Right lung (tissue), 10 donors: ENCODE results near the gene OR10G2. TPM values are rescaled to one million over a fixed set of nuclear protein-coding genes. Genes with fewer than 3 reads are reported as not detected.
"Not testable (repeated sequence)": the region's sequence is repeated elsewhere in the genome, so short reads cannot be mapped to it uniquely, and the experiment has no call there.

Source experiments
- DNase-seq, 2 donors: peaks; one replicate each; pipeline ENCODE4 v3.0.0-alpha.2; 2013
- long read RNA-seq, 8 donors: transcript quantifications; one replicate each; lab custom pipeline, GENCODE V29; 2026
- polyA plus RNA-seq, 5 donors: library from polyadenylated mRNA; unstranded; fragments of 120-200 nt; gene quantifications; one replicate each; pipeline versions ENCODE4 v1.2.1 to v1.2.3, GENCODE V29; 2013; ENCODE audit warnings: inconsistent platforms in 1 of 5, low replicate concordance in 1 of 5; ENCODE audit not compliant: insufficient read length in 5 of 5, insufficient read depth in 1 of 5

Gene OR10G2
- not detected for polyA plus RNA-seq
- long read RNA-seq, donor 1: 0 reads
- long read RNA-seq, donor 2: 0 reads
- long read RNA-seq, donor 3: 0 reads
- long read RNA-seq, donor 4: 0 reads
- long read RNA-seq, donor 5: 0 reads
- long read RNA-seq, donor 6: 0 reads
- long read RNA-seq, donor 7: 0 reads
- long read RNA-seq, donor 8: 0 reads

DNA sequence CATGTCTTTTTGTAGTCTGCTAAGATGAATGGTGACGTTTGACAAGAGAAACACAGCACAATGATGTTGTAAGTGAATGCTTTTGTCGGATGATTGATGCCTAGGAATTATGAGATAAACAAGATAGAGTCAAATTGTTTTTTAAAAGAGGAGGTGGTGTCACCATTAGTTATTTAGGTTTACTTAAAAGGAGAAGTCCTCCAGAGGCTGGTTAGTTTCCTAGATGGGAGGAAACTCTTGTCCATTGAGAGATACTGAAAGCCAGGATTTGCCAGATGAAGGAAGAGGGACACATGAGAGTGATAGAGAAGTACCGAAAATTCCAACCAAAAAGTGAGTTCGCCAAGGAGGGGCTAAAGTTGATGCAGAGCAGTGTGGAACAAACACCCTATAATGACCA, at the start of gene OR10G2:
OR10G2 (minus strand) TSS at position 101 of the 400 bp plus-strand sequence; CDS start at position 3, 98 bp downstream.
- DNase-seq: no peak

DNA sequence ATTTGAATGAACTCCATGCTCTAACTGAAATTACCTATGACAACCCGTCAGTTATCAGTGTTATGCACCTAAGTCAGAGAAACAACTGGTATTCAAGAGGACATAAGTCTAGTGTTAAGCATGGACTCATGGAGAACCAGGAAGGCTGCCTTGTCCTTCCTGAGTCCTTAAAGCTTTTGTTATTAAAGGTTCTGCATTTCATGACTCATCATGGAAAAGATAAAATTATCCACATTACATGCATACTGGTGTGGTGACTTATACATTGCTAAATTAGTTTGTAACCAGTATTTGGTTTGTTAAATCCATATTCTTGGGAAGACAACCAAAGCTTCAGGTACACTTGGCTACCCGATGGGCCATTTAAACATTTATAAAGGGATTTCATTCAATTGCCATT, 45.3 kb upstream of the OR10G2 start:
- no peak for DNase-seq

DNA sequence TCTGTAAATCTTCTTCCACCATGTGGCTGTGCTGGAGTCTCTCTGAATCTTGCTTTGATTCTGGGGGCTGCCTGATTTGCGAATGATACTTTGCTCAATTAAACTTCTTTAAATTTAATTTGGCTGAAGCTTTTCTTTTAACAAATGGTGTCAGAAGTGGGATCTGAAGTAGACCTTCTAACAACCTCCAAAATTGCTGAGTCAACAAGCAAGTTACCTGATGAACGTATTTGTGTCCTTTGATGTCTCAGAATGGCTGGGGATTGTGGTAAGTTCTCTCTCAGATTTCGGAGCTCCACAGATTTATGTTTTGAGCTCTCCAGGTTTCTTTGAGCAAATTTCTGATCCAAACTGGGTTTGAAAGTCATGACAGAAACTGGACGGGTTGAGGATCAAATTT, 40.8 kb upstream of the OR10G2 start:
- DNase-seq: no peak

DNA sequence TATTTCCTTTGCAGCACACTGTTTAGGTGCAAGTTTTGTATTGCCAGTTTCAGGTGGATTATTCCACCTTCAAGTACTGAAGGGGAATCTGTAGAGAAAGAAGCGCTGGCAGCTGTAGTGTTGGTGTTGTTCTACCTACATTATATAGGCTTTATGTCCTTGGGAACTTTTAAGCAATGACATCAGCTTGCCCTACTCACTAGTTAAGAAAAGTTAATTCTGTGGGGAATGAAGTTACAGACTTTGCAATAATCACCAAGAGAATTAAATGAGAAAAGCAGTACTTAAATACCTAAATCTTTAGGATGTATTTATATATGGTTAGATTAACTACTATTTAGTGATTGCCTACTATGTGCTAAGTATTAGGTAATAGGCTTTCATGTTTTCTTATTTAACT, 39.0 kb upstream of the OR10G2 start, which contains the start of gene OR4E1:
OR4E1 (minus strand) TSS at position 101 of the 400 bp plus-strand sequence. CDS start 2,883 bp downstream, outside the sequence.
- no peak for DNase-seq

- DNase-seq: no peak
These were observed 37.4 kb upstream of the OR10G2 start for GRCh38 chr14:21672116-21672515.

GRCh38 chr14:21671371-21671770, 36.6 kb upstream of the OR10G2 start:
- DNase-seq: no peak

GRCh38 chr14:21669284-21669683, 34.5 kb upstream of the OR10G2 start:
- DNase-seq: no peak

DNA sequence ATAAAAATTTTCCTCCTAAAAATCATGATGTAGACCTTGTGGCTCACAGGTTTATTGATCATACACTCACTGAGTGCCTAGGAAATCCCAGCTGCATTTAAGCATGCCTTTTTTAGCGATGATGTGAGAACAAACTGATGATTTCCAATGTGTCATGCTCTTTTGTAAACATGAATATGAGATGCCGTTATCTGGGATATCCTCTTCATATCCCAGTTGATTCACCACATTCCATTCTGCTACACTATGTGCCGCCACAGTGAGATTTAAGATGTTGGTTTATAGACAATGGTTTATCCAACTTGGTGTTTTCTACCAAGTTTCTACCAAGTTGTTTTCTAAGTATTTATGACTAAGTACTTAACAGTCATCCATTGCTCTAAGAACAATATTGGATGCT, 33.6 kb upstream of the OR10G2 start:
- no peak for DNase-seq

- no peak for DNase-seq
These were observed 22.2 kb upstream of the OR10G2 start for GRCh38 chr14:21656980-21657379.

GRCh38 chr14:21654215-21654614, 19.5 kb upstream of the OR10G2 start:
- DNase-seq: no peak

- no peak for DNase-seq
These were observed 18.7 kb upstream of the OR10G2 start, which contains the start of gene OR4E2 for GRCh38 chr14:21653331-21653885. OR4E2 (plus strand) TSS chr14:21653835; CDS start chr14:21665083, 11,248 bp downstream.

GRCh38 chr14:21652209-21652808, 17.6 kb upstream of the OR10G2 start:
- no peak for DNase-seq

- DNase-seq: no peak
These were observed 12.6 kb upstream of the OR10G2 start for GRCh38 chr14:21647380-21647779.

- DNase-seq: no peak
These were observed 8.7 kb upstream of the OR10G2 start for GRCh38 chr14:21643407-21643806.

- DNase-seq: no peak
These were observed 7.9 kb upstream of the OR10G2 start for GRCh38 chr14:21642683-21643082.

- no peak for DNase-seq
These were observed 3.7 kb downstream of the OR10G2 start for GRCh38 chr14:21631084-21631483.

DNA sequence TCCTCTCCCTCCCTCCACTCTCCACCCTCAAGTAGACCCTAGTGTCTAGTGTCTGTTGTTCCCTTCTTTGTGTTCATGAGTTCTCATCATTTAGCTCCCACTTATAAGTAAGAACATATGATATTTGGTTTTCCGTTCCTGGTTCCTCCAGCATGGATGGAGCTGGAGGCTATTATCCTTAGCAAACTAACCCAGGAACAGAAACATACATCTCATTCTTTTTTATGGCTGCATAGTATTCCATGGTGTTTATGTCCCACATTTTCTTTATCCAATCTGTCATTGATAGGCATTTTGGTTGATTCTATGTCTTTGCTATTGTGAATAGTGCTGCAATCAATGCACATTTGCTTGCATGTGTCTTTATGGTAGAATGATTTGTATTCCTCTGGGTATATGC, 4.2 kb downstream of the OR10G2 start:
- not testable (repeated sequence) for DNase-seq

DNA sequence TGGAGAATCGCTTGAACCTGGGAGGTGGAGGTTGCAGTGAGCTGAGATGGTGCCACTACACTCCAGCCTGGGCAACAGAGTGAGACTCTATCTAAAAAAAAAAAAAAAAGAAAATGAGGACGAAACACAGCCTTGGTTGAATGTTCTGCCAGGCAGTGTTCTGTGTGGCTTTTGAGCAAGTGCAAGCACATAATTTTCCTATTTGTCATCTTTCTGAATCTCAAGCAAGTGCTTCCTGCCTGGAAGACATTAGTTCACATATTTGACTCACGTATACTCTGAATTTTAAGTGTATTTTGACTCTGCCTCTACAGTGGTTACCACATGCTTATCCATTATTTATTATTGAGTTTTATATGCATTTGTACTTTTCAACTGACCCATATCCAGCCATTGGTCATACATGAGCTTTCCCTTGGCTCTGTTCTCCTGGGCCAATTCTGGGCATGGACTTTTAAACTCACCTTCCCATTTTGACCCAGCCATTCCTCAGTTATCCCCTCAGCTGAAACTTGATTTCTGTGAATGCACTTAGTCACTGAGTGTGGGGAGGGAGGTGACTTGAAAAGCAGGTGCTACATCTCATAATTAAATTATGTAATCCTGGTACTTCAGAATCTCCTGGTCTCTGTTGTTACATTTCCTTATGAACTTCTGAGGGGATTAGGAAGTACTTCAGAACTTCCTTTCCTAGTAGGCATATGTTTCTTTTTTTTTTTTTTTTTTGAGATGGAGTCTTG, 8.1 kb downstream of the OR10G2 start:
- no peak for DNase-seq

GRCh38 chr14:21617614-21618013, 17.1 kb downstream of the OR10G2 start:
- no peak for DNase-seq

- peak in 1 of 2 donors; percentile 2 for DNase-seq
These were observed 20.5 kb downstream of the OR10G2 start for GRCh38 chr14:21614240-21614639.

- DNase-seq: no peak
These were observed 22.4 kb downstream of the OR10G2 start for GRCh38 chr14:21612324-21612723.

GRCh38 chr14:21602181-21602580, 32.6 kb downstream of the OR10G2 start:
- DNase-seq: not testable (repeated sequence)

- DNase-seq: no peak
These were observed 45.4 kb downstream of the OR10G2 start for GRCh38 chr14:21589317-21589716.
